Measurements from ENCODE around the gene ATP11A.

GRCh38 chr13:112926003-112926402, 236.2 kb downstream of the ATP11A start:
- TF ChIP-seq GATA2 (IDR thresholded peaks at IDR 0.05; ENCODE audit: low read depth, low read length), result no peak
- no peak for TF ChIP-seq GATA3 (IDR thresholded peaks at IDR 0.05; ENCODE audit: low read depth, low read length)
